ENCODE data around the gene ZMYM4. TPM values are rescaled to one million over a fixed set of nuclear protein-coding genes. Genes with fewer than 3 reads are reported as not detected.

ZMYM4 gene
- total and polyA plus RNA-seq, 3 donors from 2014 or later: 63.5 to 73.5 (median 68.6) TPM

DNA sequence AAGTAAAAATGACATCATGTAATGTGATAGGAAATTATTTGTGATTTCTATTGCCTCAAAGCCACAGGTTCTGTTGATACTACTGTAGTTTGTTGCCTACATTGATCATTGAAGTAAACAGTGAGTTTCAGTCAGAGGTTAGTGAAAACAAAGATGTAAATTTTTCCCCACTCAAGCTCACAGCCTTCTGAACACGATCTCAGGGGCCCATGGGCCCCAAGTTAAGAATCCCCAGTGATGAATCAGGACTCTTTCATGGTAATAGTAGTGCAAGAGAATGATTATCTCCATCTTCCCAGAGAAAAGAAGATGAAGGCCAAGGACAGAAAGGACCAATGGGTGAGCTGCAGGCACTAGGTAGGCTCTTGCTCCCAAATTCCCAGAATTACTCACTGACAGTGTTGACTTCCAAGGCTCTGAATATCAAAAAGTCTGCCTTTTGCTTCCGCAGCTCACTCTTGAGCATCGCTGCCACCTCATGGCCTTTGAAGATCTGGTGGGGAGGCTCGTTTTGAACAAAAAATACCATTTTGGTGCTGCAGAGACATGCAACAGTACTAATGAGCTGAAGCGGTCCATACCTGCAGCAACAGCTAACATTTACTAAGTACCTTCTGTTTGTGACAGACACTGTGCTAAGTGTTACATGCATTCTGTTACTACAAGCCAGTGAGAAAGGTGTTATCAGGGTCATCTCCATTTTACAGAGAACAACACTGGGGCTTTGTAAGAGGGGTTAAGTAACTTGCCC lies 175.4 kb downstream of the ZMYM4 start:
- intact Hi-C loops (cut with DNase I; ENCODE audit: low total_unique reads): no loop called here
- no peak for TF ChIP-seq CTCF (IDR thresholded peaks at IDR 0.05)
- no peak for TF ChIP-seq POLR2A (IDR thresholded peaks at IDR 0.05)
- H3K36me3 ChIP-seq (ENCODE audit: low read depth, missing control alignments): no peaks in the 10 kb centered on the region

GRCh38 chr1:35444519-35444774 lies 175.9 kb downstream of the ZMYM4 start:
- DNase-seq: no peak
- H3K9me3 ChIP-seq: no peaks in the 10 kb centered on the region
- intact Hi-C loops (cut with DNase I; ENCODE audit: low total_unique reads): no loop called here

More for the DNA sequence above, 175.4 kb downstream of the ZMYM4 start:
- 80 to 81% methylated on average over 5 of the region's 5 CpGs for WGBS, 2 donors
- Histone ChIP-seq H3K4me1 (no peaks in the 10 kb centered on the region), H3K4me3 (no peak overlapping the region), H3K27ac (no peak overlapping the region), H3K27me3 (no peaks in the 10 kb centered on the region), H3K9me3 (no peaks in the 10 kb centered on the region)
- no peak for DNase-seq

GRCh38 chr1:35447278-35447677 lies 178.8 kb downstream of the ZMYM4 start:
- Histone ChIP-seq H3K27ac (no peak overlapping the region), H3K4me1 (peaks cover 9% of the 10 kb centered on the region), H3K9me3 (no peaks in the 10 kb centered on the region), H3K27me3 (no peaks in the 10 kb centered on the region), H3K36me3 (ENCODE audit: low read depth, missing control alignments) (no peaks in the 10 kb centered on the region), H3K4me3 (no peak overlapping the region)
- intact Hi-C loops (cut with DNase I; ENCODE audit: low total_unique reads): no loop called here
- no peak for DNase-seq
- TF ChIP-seq CTCF (IDR thresholded peaks at IDR 0.05): no peak
- no peak for TF ChIP-seq POLR2A (IDR thresholded peaks at IDR 0.05)

More at GRCh38 chr1:35444519-35444774, 175.9 kb downstream of the ZMYM4 start:
- no peaks in the 10 kb centered on the region for H3K4me1 ChIP-seq
- H3K27me3 ChIP-seq: no peaks in the 10 kb centered on the region
- no peak overlapping the region for H3K27ac ChIP-seq
- no peaks in the 10 kb centered on the region for H3K36me3 ChIP-seq (ENCODE audit: low read depth, missing control alignments)
- H3K4me3 ChIP-seq: no peak overlapping the region
- TF ChIP-seq POLR2A (IDR thresholded peaks at IDR 0.05): no peak
- TF ChIP-seq CTCF (IDR thresholded peaks at IDR 0.05): no peak

DNA sequence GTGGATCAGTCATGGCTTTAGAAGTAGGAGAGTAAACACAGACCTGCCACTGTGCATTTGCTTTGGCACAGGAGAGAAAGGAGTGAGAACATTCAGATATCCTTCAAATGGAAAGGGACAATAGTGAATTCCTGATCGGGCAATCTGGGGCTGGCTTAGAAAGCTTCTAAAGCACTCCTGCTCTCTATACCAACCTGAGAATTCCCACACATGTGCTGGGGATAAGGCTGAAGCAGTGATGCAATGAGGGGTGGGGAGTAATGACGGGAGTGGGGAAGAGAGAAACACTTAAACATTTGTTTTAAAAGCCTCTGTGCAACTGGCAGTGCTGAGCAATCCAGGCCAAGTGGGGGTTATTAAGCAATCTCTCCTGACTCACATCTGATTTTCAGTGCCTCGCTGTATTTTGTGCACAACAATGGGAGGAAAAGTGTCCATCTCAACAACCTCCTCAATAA lies 179.9 kb downstream of the ZMYM4 start:
- DNase-seq: no peak
- intact Hi-C loops (cut with DNase I; ENCODE audit: low total_unique reads): no loop called here
- H3K9me3 ChIP-seq: no peaks in the 10 kb centered on the region
- no peak overlapping the region for H3K27ac ChIP-seq
- peaks cover 18% of the 10 kb centered on the region for H3K4me1 ChIP-seq
- 91 to 96% methylated on average over 3 of the region's 3 CpGs for WGBS, 2 donors
- H3K27me3 ChIP-seq: no peaks in the 10 kb centered on the region
- H3K36me3 ChIP-seq (ENCODE audit: low read depth, missing control alignments): no peaks in the 10 kb centered on the region
- TF ChIP-seq CTCF (IDR thresholded peaks at IDR 0.05) (no peak), POLR2A (IDR thresholded peaks at IDR 0.05) (no peak)
- no peak overlapping the region for H3K4me3 ChIP-seq
